NCI-H2196 (cell line): Measurements from ENCODE around the gene DOCK1.

Source experiments
- DNase-seq: peaks from one replicate; lab custom pipeline; 2025; ENCODE audit not compliant: unreplicated experiment; lab: John Stamatoyannopoulos, UW

DOCK1 gene

GRCh38 chr10:127252818-127253217, 347.6 kb downstream of the DOCK1 start:
- no peak for DNase-seq

- DNase-seq, result no peak
Observed at GRCh38 chr10:127254276-127254675, 349.0 kb downstream of the DOCK1 start.

GRCh38 chr10:127257395-127257794, 352.2 kb downstream of the DOCK1 start:
- no peak for DNase-seq

DNA sequence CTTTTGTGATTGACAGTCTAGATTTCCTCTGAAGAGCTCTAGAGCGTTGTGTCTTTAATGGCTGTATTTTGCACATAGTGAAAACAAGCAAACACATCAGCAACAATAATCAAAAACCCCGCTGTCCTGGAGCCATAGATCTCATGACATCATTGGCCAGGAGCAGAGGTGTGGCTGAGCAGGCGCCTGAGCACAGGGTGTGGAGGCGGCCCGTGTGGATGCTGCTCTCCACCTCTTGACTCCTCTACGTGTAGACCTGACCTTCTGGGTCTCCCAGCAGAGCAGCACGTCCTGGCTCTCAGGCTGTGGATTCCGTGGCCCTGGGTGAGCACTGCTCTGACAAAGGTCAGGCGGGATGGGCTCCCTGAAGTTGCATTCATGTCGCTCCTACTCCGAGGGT, 354.1 kb downstream of the DOCK1 start:
- DNase-seq, result no peak

- DNase-seq, result no peak
Observed at GRCh38 chr10:127262606-127263005, 357.4 kb downstream of the DOCK1 start.

DNA sequence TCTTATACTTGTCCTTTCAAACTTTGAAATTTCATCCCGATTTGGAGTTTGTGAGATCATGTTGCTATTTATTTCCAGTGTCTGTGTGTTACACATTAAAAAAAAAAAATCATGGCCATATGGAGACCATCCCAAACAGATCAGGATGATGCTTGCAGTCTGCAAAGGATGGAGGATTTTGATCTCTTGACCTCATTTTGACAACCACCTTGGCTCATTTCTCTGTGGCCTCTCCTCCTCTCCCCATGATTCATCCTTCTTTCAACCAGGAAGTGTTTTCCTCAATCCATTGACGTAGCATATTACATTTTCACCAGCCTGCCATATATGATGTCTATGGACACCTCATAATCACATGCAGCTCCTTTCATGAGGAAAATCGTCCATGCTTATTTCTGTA, 360.1 kb downstream of the DOCK1 start:
- DNase-seq, result no peak

DNA sequence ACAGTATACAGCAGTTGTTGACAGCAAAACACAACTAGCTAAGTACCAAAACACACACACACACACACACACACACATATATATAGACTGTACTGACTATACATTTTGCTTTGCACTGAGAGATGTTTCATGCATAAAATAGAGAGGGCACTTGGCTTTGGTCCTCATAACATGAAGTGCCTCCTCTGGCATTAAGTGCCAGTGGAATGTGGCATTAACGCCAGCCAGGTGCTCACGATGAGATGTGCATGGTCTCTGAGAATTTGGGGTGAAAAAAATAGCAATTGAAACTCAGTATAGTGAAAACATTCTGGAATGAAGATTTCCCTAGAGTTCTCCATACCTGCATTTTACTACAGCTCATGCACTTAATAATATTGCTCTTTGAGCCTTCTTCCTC, 361.2 kb downstream of the DOCK1 start:
- DNase-seq, result no peak

DNA sequence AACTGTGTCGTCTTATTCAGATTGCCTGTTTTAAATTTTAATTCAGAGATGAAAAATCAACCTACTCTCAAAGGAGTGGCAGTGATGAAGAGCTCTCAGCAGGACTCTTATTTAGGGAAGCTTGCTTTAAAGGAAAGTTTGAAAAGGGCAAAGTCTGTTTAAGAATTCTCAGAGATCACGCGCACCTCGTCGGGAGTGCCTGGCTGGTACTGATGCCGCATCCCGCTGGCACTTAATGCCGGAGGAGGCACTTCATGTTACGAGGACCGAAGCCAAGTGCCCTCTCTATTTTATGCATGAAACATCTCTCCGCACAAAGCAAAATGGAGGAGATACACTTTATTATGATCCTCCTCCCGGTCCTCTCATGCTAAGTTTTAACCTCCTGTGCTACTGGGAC, 362.2 kb downstream of the DOCK1 start:
- DNase-seq, result no peak

DNA sequence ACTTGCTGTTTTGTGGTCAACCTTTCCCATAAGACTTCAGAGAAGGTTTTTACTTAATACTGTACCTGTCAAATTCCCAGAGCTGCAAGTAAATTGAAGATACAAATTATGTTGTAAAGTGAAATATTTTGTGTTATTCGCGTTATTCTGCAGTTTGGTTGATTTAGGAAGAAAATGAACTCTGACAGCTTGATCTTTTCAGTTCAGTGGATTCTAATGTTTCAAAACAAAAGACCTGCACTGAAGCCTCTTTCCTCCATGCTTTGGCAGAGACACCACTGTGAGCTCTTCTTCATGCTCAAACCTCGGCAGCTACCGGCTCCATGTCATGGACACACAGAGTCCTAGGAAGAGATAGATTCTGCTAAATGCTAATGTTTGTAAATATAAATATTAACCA, 366.8 kb downstream of the DOCK1 start:
- no peak for DNase-seq

- DNase-seq, result no peak
Observed at GRCh38 chr10:127275272-127275671, 370.0 kb downstream of the DOCK1 start.

DNA sequence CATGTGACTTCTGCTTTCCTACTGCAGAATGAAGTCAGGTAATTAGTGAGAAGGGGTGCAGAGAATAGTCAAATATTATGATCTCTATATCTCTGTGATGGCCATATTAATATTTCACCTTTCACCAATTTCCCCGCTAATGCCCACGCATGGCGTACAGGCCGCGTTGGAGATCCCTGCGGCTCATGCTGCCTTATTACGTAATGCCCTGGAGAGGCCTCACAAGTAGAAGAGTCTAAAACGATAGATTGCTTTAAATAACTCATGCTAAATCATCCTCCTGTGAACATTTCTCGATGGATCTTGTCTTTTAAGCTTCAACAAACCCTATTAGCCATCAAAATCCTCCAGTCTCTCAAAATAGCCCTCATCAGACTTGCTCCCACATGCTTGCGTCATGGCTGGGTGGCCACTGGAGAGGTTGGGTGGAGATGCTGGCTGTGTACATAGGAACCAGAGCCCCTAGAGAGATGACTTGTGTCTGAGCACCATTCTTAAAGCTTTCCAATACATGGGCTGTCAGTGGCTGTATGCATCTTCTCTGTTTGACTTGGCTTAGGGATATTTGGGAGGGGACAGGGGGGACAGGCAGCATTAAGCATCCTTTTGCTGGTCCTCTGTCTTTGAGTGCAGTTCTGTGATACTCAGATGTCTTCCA, 370.7 kb downstream of the DOCK1 start:
- DNase-seq, result no peak

DNA sequence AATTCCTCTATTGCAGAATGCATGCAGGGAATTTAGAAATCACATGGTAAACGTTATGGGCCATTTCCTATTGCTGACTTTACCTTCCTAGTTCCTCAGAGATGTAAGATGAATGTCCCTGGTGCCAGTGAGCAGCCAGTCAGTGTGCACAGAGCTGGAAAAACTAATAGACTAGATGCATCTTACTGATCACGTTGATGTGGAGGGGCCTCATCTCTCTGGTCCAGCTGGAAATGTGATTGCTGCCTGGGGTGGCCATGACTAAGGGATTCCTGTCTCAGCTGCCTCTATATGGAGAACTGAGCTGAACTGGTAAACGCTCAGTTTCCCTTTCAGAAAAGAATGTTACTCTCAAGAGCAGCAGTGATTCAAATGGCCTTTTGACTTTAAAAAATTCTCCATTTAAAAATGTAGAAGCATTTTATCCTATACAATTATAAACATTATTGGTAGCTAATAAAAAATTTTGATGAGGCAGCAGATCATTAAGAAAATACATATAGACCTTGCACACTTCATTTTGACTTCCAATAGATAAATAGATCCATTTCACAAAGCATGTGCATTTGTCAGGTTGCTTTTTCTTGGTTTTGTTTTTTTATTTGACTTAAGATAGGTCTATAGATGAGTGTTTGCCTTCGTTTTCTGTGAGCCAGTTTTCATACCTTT, 371.7 kb downstream of the DOCK1 start:
- no peak for DNase-seq

GRCh38 chr10:127278001-127278400, 372.8 kb downstream of the DOCK1 start:
- DNase-seq, result no peak

DNA sequence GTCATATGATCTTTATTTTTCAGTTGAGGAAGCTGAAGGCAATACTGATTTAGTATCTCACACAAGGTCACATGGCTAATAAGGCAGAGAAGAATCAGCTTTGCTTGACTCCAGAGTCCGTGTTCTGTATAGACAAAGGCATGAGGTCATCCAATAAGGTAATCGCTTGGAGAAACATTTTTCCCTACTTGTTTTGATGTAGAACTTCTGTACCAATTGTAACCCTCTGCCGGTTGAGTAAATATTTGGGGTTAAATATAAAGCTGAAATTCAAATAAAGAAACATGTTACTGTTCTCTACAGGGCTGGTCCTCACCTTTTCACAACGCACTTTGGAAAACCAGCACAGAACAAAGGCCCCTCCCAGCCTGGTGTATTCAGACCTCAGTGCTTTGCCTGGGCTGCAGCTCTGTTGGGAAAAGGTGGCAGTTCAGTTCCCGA, 374.1 kb downstream of the DOCK1 start:
- DNase-seq, result no peak

- no peak for DNase-seq
Observed at GRCh38 chr10:127280446-127280845, 375.2 kb downstream of the DOCK1 start.

GRCh38 chr10:127283017-127283416, 377.8 kb downstream of the DOCK1 start:
- no peak for DNase-seq

GRCh38 chr10:127283576-127283975, 378.3 kb downstream of the DOCK1 start:
- DNase-seq, result no peak

DNA sequence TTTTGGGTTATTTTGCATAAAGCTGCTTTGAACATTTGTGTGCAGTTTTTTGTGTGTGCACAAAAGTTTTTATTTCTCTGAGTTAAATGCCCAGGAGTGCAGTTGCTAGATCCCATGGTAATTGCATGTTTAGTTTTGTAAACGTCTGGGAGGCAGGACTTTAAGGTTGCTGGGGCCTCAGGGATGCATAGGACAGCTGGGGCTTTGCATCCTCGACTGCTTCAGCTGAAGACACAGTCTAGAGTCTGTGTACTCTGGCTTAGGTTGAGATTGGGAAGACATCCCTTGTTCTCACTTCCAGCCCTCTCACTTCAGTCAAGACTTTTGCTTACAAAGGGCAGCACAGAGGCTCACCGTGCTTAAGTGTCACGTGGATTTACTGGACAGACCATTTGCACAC, 385.6 kb downstream of the DOCK1 start:
- DNase-seq, result no peak

DNA sequence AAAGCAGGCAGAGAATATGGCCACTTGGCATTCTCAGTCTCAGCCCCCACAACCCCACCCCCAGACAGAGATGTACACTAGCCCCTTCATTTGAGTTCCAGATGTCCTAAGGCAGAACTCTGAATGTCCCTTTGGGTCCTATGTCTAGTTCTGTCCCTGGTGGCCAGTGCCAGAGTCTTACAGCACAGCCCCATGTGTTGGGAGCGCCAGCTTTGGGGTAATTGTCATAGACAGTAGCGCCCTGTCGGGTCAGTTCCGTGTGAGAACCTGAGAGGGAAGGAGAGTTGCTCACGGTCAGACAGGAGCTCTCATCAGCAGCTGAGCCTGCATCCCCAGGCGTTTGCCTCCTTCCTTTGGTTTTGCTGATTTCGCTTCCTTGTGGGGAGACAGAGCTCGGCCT, 386.1 kb downstream of the DOCK1 start:
- no peak for DNase-seq

DNA sequence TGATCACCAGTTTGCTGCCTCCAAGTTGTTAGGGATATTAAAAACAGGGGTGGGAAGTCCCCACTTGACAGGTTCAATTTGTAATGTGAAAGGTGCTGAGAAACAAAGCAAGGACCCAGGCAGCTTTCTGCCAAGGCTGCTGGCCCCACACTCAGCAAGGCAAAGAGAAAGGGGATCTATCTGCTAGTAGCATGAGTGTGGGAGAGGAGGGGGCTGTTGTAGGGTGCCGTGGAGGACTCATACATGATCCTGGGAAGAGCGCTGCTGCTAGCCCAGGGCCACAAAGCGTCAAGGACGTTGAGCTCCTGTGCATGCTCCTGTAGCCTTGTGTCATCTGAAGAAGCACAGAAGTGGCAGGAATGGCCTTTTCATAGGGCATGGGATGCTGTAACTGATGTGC, 387.7 kb downstream of the DOCK1 start:
- DNase-seq, result no peak

GRCh38 chr10:127293640-127294039, 388.4 kb downstream of the DOCK1 start:
- no peak for DNase-seq

GRCh38 chr10:127296696-127297095, 391.5 kb downstream of the DOCK1 start:
- DNase-seq, result no peak

DNA sequence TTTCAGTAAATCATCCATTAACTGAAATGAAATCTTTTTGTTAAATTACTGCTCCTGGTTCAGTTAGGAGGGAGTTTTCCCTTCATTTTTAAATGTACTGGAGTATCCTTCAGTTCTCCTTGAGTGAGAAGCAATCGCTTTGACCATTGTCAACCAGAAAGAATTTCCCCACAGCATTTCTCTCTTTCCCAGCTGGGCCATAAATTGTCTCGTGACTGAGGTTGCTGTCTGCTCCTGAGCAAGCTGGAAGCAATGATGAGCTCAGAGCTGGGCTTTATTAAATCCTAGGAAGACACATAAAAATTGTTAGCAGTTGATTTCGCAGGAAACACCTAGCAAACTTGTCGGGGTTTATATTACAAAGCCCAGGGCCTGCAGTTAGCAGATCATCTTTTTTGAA, 393.2 kb downstream of the DOCK1 start:
- DNase-seq, result no peak
